Hepatocyte (in vitro differentiated cells): ENCODE results near the gene RPUSD3. TPM values are rescaled to one million over a fixed set of nuclear protein-coding genes. Genes with fewer than 3 reads are reported as not detected.
"Not testable (repeated sequence)": the region's sequence is repeated elsewhere in the genome, so short reads cannot be mapped to it uniquely, and the experiment has no call there.

ENCODE experiments used
- DNase-seq: peaks from one replicate; pipeline ENCODE4 v3.0.0-alpha.2; 2016; ENCODE audit warnings: low spot score
- H2AFZ ChIP-seq: fragments of 200-600 bp; sonication (generic); 2 replicates; pipeline ENCODE4 v1.6.0; 2016; ENCODE audit warnings: antibody characterized with exemption, mild to moderate bottlenecking
- H3K27ac ChIP-seq: fragments of 200-600 bp; sonication (generic); 2 replicates; pipeline ENCODE4 v1.5.1; 2016; ENCODE audit warnings: mild to moderate bottlenecking
- H3K27me3 ChIP-seq: fragments of 200-600 bp; sonication (generic); 2 replicates; pipeline ENCODE4 v1.6.1; 2016
- H3K36me3 ChIP-seq: fragments of 200-600 bp; sonication (generic); replicated peaks from 2 replicates; pipeline ENCODE4 v1.5.1; 2016; ENCODE audit warnings: low read depth; ENCODE audit not compliant: insufficient read depth
- H3K4me1 ChIP-seq: fragments of 200-600 bp; sonication (generic); 2 replicates; pipeline ENCODE4 v1.5.1; 2016; ENCODE audit warnings: mild to moderate bottlenecking, moderate library complexity; ENCODE audit not compliant: insufficient read depth
- H3K4me2 ChIP-seq: fragments of 200-600 bp; sonication (generic); 2 replicates; pipeline ENCODE4 v1.6.0; 2016
- H3K4me3 ChIP-seq: fragments of 200-600 bp; sonication (generic); 2 replicates; pipeline ENCODE4 v1.5.1; 2016; ENCODE audit warnings: mild to moderate bottlenecking
- H3K79me2 ChIP-seq: fragments of 200-600 bp; sonication (generic); 2 replicates; pipeline ENCODE4 v1.6.0; 2017; ENCODE audit warnings: mild to moderate bottlenecking
- H3K9me2 ChIP-seq: fragments of 200-600 bp; sonication (generic); replicated peaks from 2 replicates; pipeline ENCODE4 v1.6.0; 2017; ENCODE audit warnings: mild to moderate bottlenecking; ENCODE audit not compliant: insufficient read depth
- H3K9me3 ChIP-seq: fragments of 200-600 bp; sonication (generic); 2 replicates; pipeline ENCODE4 v1.5.1; 2016; ENCODE audit warnings: low read depth, mild to moderate bottlenecking
- H4K20me1 ChIP-seq: fragments of 200-600 bp; sonication (generic); 2 replicates; pipeline ENCODE4 v1.6.0; 2016; ENCODE audit warnings: mild to moderate bottlenecking; ENCODE audit not compliant: insufficient read depth, poor library complexity, severe bottlenecking
- CTCF ChIP-seq: fragments of 200-600 bp; sonication (generic); IDR thresholded peaks from 2 replicates; pipeline ENCODE4 v1.5.1; 2016; ENCODE audit warnings: antibody characterized with exemption, mild to moderate bottlenecking; ENCODE audit not compliant: poor library complexity
- EZH2 ChIP-seq: fragments of 200-600 bp; sonication (generic); IDR thresholded peaks from 2 replicates; pipeline ENCODE4 v1.6.1; 2016; ENCODE audit warnings: antibody characterized with exemption, mild to moderate bottlenecking, borderline replicate concordance
- EZH2phosphoT487 ChIP-seq: fragments of 200-600 bp; sonication (generic); IDR thresholded peaks from one replicate; pipeline ENCODE4 v1.6.1; 2018; ENCODE audit warnings: antibody characterized with exemption, mild to moderate bottlenecking, low read depth, moderate library complexity; ENCODE audit not compliant: unreplicated experiment, severe bottlenecking
- WGBS: methylation state at CpG from one replicate; pipeline ENCODE4 v1.1.6; 2016; ENCODE audit warnings: low lambda C conversion rate; ENCODE audit errors: missing lambda C conversion rate; 5-methylcytosine and 5-hydroxymethylcytosine counted together
- polyA plus RNA-seq: library from polyadenylated mRNA; unstranded; fragments of >200 nt; fragmentation: Nextera tagmentation; extraction: Ambion mirVana; gene quantifications from 2 replicates; pipeline ENCODE4 v1.2.1, GENCODE V29; 2016
- total RNA-seq: library from RNA; depleted of rRNA; stranded (reverse); fragments of >200 nt; gene quantifications from 2 replicates; pipeline ENCODE4 v1.2.3, GENCODE V29; 2014

RPUSD3 gene
- total and polyA plus RNA-seq, 2 experiments from 2014 or later = 37.4 to 74.7 TPM

- Histone ChIP-seq H3K27ac (peak within 1 kb of the TSS; percentile 91), H3K36me3 (no peaks in the 10 kb centered on the region), H3K9me3 (no peaks in the 10 kb centered on the region), H3K4me3 (no peak within 1 kb of the TSS), H3K9me2 (no peaks in the 10 kb centered on the region), H3K4me1 (peaks cover 38% of the 10 kb centered on the region), H2AFZ (no peak within 1 kb of the TSS), H3K4me2 (peak within 1 kb of the TSS; percentile 53), H3K27me3 (no peaks in the 10 kb centered on the region), H4K20me1 (no peaks in the 10 kb centered on the region), H3K79me2 (no peaks in the 10 kb centered on the region)
- TF ChIP-seq EZH2phosphoT487 (no peak), EZH2 (no peak), CTCF (no peak)
- no peak for DNase-seq
- 88% methylated on average over 7 of the region's 7 CpGs for WGBS
These were observed 36.2 kb upstream of the RPUSD3 start, which contains the start of gene CIDEC for GRCh38 chr3:9879830-9880549. TSS of gene CIDEC (minus strand) at chr3:9880253. CDS start at chr3:9878486, 1,767 bp downstream.

DNA sequence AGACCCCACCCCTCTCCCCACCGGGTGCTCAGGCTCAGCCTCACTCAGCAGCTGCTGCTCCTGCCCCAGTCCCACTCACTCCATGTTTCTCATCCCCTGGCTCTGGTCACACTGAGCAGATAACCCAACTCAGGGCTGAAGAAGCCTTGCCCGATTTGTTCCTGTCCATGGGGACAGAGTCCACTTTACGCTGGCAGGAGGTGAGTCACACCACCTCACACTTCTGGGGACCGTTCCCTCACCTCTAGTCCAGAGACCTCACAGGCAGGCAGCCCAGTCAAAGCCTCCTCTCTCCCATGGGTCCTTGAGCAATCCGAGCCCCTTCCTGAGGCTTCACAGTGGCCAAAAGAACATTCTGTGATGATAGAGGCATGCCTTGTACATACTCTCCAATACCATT lies 34.9 kb upstream of the RPUSD3 start:
- Histone ChIP-seq H3K4me1 (peaks cover 28% of the 10 kb centered on the region), H3K27me3 (no peaks in the 10 kb centered on the region), H3K9me2 (no peaks in the 10 kb centered on the region), H2AFZ (no peak overlapping the region), H3K79me2 (no peaks in the 10 kb centered on the region), H3K4me3 (no peak overlapping the region), H3K36me3 (no peaks in the 10 kb centered on the region), H3K4me2 (peak overlapping the region; percentile 53), H3K9me3 (no peaks in the 10 kb centered on the region), H4K20me1 (no peaks in the 10 kb centered on the region), H3K27ac (peak overlapping the region; percentile 91)
- TF ChIP-seq EZH2 (no peak), EZH2phosphoT487 (no peak), CTCF (no peak)
- DNase-seq = peak; percentile 82
- 63% methylated on average over 5 of the region's 5 CpGs for WGBS

GRCh38 chr3:9876991-9877390 lies 33.2 kb upstream of the RPUSD3 start:
- Histone ChIP-seq H3K79me2 (no peaks in the 10 kb centered on the region), H3K4me2 (peak overlapping the region; percentile 53), H3K4me1 (peaks cover 23% of the 10 kb centered on the region), H3K9me3 (no peaks in the 10 kb centered on the region), H3K27me3 (no peaks in the 10 kb centered on the region), H2AFZ (no peak overlapping the region), H3K36me3 (no peaks in the 10 kb centered on the region), H4K20me1 (no peaks in the 10 kb centered on the region), H3K9me2 (no peaks in the 10 kb centered on the region), H3K27ac (no peak overlapping the region), H3K4me3 (no peak overlapping the region)
- DNase-seq = no peak
- TF ChIP-seq EZH2 (no peak), CTCF (no peak), EZH2phosphoT487 (no peak)
- WGBS = 90% methylated on average over 12 of the region's 12 CpGs

DNA sequence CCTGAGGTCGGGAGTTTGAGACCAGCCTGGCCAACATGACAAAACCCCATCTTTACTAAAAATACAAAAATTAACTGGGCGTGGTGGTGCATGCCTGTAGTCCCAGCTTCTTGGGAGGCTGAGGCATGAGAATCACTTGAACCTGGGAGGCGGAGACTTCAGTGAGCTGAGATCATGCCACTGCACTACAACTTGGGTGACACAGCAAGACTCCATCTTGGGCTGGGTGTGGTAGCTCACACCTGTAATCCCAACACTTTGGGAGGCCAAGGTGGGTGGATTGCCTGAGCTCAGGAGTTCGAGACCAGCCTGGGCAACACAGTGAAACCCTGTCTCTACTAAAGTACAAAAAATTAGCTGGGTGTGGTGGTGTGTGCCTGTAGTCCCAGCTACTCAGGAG lies 32.4 kb upstream of the RPUSD3 start:
- H3K4me3 ChIP-seq, H3K27me3 ChIP-seq, H2AFZ ChIP-seq, H3K4me2 ChIP-seq, H4K20me1 ChIP-seq, H3K9me3 ChIP-seq, H3K79me2 ChIP-seq, H3K27ac ChIP-seq, H3K9me2 ChIP-seq, H3K36me3 ChIP-seq, DNase-seq: not testable (repeated sequence)
- peaks cover 23% of the 10 kb centered on the region for H3K4me1 ChIP-seq
- 89% methylated on average over 4 of the region's 4 CpGs for WGBS
